ENCODE measurements around the gene KIF20A.

DNA sequence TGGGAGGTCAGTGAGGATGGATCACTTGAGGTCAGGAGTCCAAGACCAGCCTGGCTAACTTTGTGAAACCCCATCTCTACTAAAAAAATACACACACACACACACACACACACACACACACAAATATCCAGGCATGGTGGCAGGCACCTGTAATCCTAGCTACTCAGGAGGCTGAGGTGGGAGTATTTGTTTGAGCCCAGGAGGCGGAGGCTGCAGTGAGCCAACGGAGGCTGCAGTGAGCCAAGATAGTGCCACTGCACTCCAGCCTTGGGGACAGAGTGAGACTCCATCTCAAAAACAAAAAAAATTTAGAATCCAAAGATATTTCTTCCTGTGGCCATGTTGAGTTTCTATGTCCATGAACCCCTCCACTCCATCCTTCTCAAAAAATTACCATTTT is 55.7 kb downstream of the KIF20A start:
- TF ChIP-seq, protein P1, sequence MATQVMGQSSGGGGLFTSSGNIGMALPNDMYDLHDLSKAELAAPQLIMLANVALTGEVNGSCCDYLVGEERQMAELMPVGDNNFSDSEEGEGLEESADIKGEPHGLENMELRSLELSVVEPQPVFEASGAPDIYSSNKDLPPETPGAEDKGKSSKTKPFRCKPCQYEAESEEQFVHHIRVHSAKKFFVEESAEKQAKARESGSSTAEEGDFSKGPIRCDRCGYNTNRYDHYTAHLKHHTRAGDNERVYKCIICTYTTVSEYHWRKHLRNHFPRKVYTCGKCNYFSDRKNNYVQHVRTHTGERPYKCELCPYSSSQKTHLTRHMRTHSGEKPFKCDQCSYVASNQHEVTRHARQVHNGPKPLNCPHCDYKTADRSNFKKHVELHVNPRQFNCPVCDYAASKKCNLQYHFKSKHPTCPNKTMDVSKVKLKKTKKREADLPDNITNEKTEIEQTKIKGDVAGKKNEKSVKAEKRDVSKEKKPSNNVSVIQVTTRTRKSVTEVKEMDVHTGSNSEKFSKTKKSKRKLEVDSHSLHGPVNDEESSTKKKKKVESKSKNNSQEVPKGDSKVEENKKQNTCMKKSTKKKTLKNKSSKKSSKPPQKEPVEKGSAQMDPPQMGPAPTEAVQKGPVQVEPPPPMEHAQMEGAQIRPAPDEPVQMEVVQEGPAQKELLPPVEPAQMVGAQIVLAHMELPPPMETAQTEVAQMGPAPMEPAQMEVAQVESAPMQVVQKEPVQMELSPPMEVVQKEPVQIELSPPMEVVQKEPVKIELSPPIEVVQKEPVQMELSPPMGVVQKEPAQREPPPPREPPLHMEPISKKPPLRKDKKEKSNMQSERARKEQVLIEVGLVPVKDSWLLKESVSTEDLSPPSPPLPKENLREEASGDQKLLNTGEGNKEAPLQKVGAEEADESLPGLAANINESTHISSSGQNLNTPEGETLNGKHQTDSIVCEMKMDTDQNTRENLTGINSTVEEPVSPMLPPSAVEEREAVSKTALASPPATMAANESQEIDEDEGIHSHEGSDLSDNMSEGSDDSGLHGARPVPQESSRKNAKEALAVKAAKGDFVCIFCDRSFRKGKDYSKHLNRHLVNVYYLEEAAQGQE (IDR thresholded peaks at IDR 0.05; ENCODE audit: low read depth): no peak
- TF ChIP-seq TEAD4 (IDR thresholded peaks at IDR 0.05): no peak
- no peak for TF ChIP-seq RAD21 (IDR thresholded peaks at IDR 0.05; ENCODE audit: low read depth)
- no peak for TF ChIP-seq EP300 (IDR thresholded peaks at IDR 0.05; ENCODE audit: borderline replicate concordance)
- TF ChIP-seq, protein P2, sequence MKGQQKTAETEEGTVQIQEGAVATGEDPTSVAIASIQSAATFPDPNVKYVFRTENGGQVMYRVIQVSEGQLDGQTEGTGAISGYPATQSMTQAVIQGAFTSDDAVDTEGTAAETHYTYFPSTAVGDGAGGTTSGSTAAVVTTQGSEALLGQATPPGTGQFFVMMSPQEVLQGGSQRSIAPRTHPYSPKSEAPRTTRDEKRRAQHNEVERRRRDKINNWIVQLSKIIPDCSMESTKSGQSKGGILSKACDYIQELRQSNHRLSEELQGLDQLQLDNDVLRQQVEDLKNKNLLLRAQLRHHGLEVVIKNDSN (IDR thresholded peaks at IDR 0.05): no peak
- TF ChIP-seq NFIC (IDR thresholded peaks at IDR 0.05): no peak
- TF ChIP-seq YY1 (IDR thresholded peaks at IDR 0.05; ENCODE audit: low read depth): no peak
- no peak for TF ChIP-seq EGR1 (IDR thresholded peaks at IDR 0.05)
- TF ChIP-seq FOXM1 (IDR thresholded peaks at IDR 0.05; ENCODE audit: borderline replicate concordance, low read depth): no peak
- TF ChIP-seq CREB1 (IDR thresholded peaks at IDR 0.05; ENCODE audit: low read depth): no peak
- TF ChIP-seq TAF1 (IDR thresholded peaks at IDR 0.05; ENCODE audit: low read depth): no peak
- TF ChIP-seq ZBTB7A (IDR thresholded peaks at IDR 0.05; ENCODE audit: low read depth): no peak

Measured in Ishikawa (cell line).